Measurements from ENCODE around the gene TCTN1. TPM values are rescaled to one million over a fixed set of nuclear protein-coding genes. Genes with fewer than 3 reads are reported as not detected.
"Not testable (repeated sequence)": the region's sequence is repeated elsewhere in the genome, so short reads cannot be mapped to it uniquely, and the experiment has no call there.

Gene TCTN1
- total and polyA plus RNA-seq, 9 donors = 19.0 to 24.9 (median 20.8) TPM

DNA sequence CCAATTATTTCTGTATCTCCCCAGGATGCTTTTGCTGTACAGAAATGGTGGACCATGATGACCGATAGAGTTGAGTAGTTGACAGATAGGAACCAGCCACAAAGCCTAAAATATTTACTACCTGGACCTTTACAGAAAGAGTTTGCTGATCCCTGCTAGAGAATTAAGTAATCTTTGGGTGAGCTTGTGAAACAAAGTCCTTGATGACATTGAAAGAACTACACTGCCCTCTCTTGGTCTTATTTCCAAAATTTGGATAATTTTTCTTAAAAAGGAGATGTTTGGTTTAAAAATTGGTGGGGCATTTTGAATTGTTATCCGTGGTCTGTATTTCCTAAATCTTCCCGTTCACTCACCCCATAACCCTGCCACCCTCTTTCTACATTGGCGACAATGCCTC, 13.7 kb upstream of the TCTN1 start:
- Histone ChIP-seq H3K36me3 (ENCODE audit: control insufficient read depth, insufficient read depth, low read length) (no peaks in the 10 kb centered on the region), H3K9me3 (replicated peaks; ENCODE audit: control insufficient read depth, low read depth, low read length) (no peaks in the 10 kb centered on the region), H3K27me3 (ENCODE audit: control insufficient read depth, insufficient read depth, low read length) (no peaks in the 10 kb centered on the region), H3K27ac (ENCODE audit: low read length) (no peak overlapping the region), H3K4me3 (ENCODE audit: low read length) (no peak overlapping the region), H3K4me1 (ENCODE audit: control insufficient read depth, insufficient read depth, low read length) (no peaks in the 10 kb centered on the region)
- peak; percentile 76 for DNase-seq
- WGBS (ENCODE audit: insufficient coverage) = no CpG with 5 or more reads among the region's 4 CpGs

DNA sequence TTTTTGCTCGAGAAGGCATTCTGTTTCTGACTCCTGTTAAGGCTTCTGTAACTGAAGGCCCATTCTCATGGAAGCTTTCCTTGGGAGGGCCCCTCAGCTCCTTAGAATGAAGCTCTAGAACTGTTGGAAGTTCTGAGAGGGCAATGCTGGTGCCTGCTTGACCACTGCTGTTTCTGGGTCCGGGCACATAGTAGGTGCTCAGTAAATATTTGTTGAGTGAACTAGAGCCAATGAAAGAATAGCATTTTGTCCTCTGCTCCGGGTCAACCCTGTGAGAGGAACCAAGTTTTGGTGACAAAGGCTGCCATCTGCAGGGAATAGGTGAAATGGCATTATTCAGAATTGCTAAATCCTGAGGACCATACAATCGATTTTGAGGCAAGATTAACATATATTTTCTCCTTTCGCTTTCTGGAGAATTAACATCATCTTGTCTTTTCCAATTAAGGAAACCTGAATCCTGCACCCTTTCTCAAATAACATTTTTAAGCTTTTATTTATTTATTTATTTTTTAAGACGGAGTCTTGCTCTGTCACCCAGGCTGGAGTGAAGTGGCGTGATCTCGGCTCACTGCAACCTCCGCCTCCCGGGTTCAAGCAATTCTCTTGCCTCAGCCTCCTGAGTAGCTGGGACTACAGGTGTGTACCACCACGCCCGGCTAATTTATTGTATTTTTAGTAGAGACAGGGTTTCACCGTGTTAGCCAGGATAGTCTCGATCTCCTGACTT, 11.7 kb upstream of the TCTN1 start:
- H3K27ac ChIP-seq (ENCODE audit: low read length); H3K9me3 ChIP-seq (replicated peaks; ENCODE audit: control insufficient read depth, low read depth, low read length); H3K4me1 ChIP-seq (ENCODE audit: control insufficient read depth, insufficient read depth, low read length); H3K36me3 ChIP-seq (ENCODE audit: control insufficient read depth, insufficient read depth, low read length); H3K4me3 ChIP-seq (ENCODE audit: low read length); H3K27me3 ChIP-seq (ENCODE audit: control insufficient read depth, insufficient read depth, low read length): not testable (repeated sequence)
- DNase-seq = peak; percentile 71
- 17% methylated on average over 3 of the region's 14 CpGs for WGBS (ENCODE audit: insufficient coverage)

DNA sequence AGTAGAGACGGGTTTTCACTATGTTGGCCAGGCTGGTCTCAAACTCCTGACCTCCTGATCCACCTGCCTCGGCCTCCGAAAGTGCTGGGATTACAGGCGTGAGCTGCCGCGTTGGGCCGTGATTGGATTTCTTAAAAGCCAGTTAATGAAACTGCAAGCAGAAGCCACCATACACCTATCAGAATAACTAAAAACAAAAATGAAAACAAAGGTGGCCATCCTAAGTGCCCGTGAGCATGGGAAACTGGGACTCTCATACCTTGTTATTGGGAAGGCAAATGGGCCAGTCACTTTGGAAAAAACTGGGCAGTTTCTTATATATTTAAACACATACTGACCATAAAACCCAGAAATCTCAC, 7.7 kb upstream of the TCTN1 start:
- Histone ChIP-seq H3K27me3 (ENCODE audit: control insufficient read depth, insufficient read depth, low read length) (no peaks in the 10 kb centered on the region), H3K9me3 (replicated peaks; ENCODE audit: control insufficient read depth, low read depth, low read length) (no peaks in the 10 kb centered on the region), H3K4me1 (ENCODE audit: control insufficient read depth, insufficient read depth, low read length) (no peaks in the 10 kb centered on the region), H3K4me3 (ENCODE audit: low read length) (no peak overlapping the region), H3K36me3 (ENCODE audit: control insufficient read depth, insufficient read depth, low read length) (no peaks in the 10 kb centered on the region), H3K27ac (ENCODE audit: low read length) (no peak overlapping the region)
- 82% methylated on average over 3 of the region's 8 CpGs for WGBS (ENCODE audit: insufficient coverage)
- DNase-seq = no peak

DNA sequence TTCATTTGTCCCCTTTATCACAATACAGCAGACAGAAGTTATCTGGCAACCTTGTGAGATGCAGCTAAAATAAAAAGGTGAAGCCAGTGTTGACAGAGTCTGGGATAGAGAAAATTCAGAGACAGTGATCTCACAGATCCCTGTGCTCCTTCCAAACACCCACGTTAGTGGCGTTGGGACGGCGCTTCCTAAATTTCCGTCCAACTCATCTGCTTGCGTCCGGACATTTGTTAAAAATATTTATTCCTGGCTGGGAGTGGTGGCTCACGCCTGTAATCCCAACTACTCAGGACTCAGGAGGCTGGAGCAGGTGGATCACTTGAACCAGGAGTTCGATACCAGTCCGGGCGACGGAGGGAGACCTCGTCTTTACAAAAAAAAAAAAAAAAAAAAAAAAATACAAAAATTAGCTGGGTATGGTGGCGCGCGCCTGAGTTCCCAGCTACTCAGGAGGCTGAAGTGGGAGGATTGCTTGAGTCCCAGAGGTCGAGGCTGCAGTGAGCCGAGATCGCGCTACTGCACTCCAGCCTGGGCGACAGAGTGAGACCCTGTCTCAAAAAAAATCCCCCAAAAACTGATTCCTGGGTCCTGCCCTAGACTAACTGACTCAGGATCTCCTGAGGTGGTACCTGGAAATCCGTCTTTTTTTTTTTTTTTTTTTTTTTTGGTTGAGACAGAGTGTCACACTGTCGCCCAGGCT, 708 bp upstream of the TCTN1 start:
- Histone ChIP-seq H3K36me3 (ENCODE audit: control insufficient read depth, insufficient read depth, low read length) (no peaks in the 10 kb centered on the region), H3K27me3 (ENCODE audit: control insufficient read depth, insufficient read depth, low read length) (no peaks in the 10 kb centered on the region), H3K4me1 (ENCODE audit: control insufficient read depth, insufficient read depth, low read length) (peaks cover 2% of the 10 kb centered on the region), H3K27ac (ENCODE audit: low read length) (peak overlapping the region; percentile 67), H3K9me3 (replicated peaks; ENCODE audit: control insufficient read depth, low read depth, low read length) (no peaks in the 10 kb centered on the region), H3K4me3 (ENCODE audit: low read length) (peak overlapping the region; percentile 78)
- peak; percentile 60 for DNase-seq
- WGBS (ENCODE audit: insufficient coverage) = 69% methylated on average over 8 of the region's 23 CpGs

DNA sequence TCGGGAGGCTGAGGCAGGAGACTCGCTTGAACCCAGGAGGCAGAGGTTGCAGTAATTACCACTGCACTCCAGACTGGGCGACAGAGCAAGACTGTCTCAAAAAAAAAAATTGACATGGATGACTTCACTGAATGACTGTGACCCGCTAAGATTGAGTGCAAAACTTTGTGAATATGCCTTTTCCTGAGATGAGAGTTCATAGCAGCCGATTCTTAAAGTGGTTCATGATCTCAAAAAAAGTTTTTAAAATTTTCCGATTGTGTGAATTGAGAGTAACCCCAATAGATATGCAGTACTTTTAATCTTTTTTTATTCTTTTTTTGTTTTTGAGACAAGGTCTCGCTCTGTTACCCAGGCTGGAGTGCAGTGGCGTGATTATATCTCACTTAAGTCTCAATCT, 1.2 kb downstream of the TCTN1 start:
- 85% methylated on average over 5 of the region's 8 CpGs for WGBS (ENCODE audit: insufficient coverage)
- Histone ChIP-seq H3K4me3 (ENCODE audit: low read length) (no peak overlapping the region), H3K9me3 (replicated peaks; ENCODE audit: control insufficient read depth, low read depth, low read length) (no peaks in the 10 kb centered on the region), H3K27ac (ENCODE audit: low read length) (no peak overlapping the region), H3K27me3 (ENCODE audit: control insufficient read depth, insufficient read depth, low read length) (no peaks in the 10 kb centered on the region), H3K4me1 (ENCODE audit: control insufficient read depth, insufficient read depth, low read length) (peaks cover 2% of the 10 kb centered on the region), H3K36me3 (ENCODE audit: control insufficient read depth, insufficient read depth, low read length) (no peaks in the 10 kb centered on the region)
- no peak for DNase-seq

DNA sequence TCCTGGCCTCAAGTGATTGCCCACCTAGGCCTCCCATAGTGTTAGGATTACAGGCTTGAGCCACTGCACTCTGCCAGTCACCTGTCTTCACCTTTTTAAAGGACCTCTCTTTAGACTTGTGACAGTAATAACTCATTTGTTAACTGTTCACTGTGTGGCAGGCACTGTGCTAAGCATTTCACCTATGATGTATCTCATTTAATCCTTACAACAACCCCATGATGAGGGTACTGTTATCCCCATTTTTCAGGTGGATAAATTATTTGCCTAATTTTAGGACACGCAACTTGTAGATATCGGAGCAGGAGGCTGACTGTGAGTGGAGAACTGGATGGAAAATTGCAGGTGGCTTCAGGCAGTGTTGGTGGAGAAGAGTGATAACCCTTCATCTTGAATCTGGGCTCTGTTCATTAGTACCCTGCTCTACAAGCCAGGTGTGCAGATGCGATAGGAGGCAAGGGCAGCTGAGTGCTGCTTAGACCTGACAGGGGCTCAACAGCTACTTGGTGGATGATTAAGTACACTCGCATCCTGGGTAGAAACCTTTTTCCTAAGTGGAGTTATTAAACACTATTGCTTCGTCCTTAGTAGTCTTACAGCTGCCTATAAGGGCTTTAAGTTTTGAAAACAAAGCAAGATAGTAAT, 2.7 kb downstream of the TCTN1 start:
- 100% methylated on average over 2 of the region's 5 CpGs for WGBS (ENCODE audit: insufficient coverage)
- no peaks in the 10 kb centered on the region for H3K36me3 ChIP-seq (ENCODE audit: control insufficient read depth, insufficient read depth, low read length)
- no peak for DNase-seq
- peaks cover 2% of the 10 kb centered on the region for H3K4me1 ChIP-seq (ENCODE audit: control insufficient read depth, insufficient read depth, low read length)
- H3K27me3 ChIP-seq (ENCODE audit: control insufficient read depth, insufficient read depth, low read length) = no peaks in the 10 kb centered on the region
- no peak overlapping the region for H3K27ac ChIP-seq (ENCODE audit: low read length)
- no peak overlapping the region for H3K4me3 ChIP-seq (ENCODE audit: low read length)
- no peaks in the 10 kb centered on the region for H3K9me3 ChIP-seq (replicated peaks; ENCODE audit: control insufficient read depth, low read depth, low read length)

DNA sequence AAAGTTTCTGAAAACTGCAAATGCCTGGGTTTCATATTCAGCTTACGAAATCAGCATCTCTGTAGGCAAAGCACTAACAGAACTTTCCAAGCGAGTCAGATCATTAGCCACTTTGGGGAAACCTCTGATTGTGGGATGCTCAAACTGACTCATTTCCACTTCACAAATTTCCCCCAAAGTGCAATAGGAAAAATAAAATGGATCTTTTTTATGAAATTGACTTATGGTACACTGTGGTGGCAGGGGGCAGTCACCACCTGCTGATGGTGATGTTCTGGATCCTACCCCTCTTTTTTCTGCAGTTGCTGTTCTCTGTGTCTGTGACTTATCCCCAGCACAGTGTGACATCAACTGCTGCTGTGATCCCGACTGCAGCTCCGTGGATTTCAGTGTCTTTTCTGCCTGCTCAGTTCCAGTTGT, 5.6 kb downstream of the TCTN1 start:
- Histone ChIP-seq H3K4me3 (ENCODE audit: low read length) (no peak overlapping the region), H3K27me3 (ENCODE audit: control insufficient read depth, insufficient read depth, low read length) (no peaks in the 10 kb centered on the region), H3K9me3 (replicated peaks; ENCODE audit: control insufficient read depth, low read depth, low read length) (no peaks in the 10 kb centered on the region), H3K4me1 (ENCODE audit: control insufficient read depth, insufficient read depth, low read length) (peaks cover under 1% of the 10 kb centered on the region), H3K27ac (ENCODE audit: low read length) (no peak overlapping the region), H3K36me3 (ENCODE audit: control insufficient read depth, insufficient read depth, low read length) (no peaks in the 10 kb centered on the region)
- DNase-seq = no peak
- 57% methylated on average over 2 of the region's 4 CpGs for WGBS (ENCODE audit: insufficient coverage)

DNA sequence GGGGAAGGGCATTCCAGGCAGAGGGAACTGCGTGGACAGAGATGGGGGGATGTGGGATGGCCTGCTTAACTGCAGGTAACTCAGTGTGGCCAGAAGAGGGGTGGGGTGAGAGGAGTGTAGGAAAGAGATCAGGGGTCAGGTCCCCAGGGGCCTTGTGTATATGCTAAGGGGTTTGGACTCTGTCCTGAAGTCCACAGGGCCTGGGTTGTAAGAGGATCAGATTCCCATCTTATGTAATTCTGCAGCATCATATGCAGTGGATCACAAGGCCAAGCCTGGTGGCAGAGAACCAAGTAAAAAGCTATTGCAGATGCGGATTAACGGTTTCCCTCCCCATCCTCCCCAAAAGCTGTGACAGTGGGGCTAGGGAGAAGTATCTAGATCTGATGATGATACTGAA, 8.7 kb downstream of the TCTN1 start:
- WGBS (ENCODE audit: insufficient coverage) = 100% methylated on average over 1 of the region's 3 CpGs

DNA sequence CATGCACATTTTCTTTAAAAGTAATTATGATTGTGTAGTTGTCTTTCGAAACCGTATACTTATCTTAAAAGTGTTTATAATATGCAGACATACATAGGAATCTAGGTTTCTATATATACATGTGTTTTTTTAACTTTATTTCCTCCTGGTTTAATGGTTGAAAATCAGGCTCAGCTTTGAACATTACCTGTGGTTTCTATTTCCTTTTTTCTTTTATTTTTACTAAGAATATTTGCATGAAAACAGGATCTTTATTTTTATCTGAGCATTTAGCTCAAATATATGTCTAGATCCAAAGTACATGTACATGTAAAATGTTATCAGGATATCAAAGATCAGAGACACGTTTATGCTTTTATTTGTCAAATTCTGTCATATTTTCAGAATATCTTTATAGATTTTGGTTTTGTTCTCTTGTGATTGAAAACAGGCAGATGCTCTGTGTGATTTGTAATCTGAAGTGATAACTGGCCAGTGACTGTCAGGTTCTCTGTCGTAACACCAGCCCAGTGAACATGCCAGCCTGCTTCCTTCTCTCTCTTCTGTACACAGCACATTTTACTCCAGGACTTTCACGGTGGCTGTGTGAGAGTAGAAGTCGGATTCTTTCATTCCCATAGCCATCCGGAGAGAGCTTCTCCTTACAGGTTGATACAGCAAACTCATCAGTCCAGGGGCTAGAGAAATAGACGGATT, 13.7 kb downstream of the TCTN1 start:
- Histone ChIP-seq H3K27ac (ENCODE audit: low read length) (no peak overlapping the region), H3K4me1 (ENCODE audit: control insufficient read depth, insufficient read depth, low read length) (no peaks in the 10 kb centered on the region), H3K9me3 (replicated peaks; ENCODE audit: control insufficient read depth, low read depth, low read length) (no peaks in the 10 kb centered on the region), H3K36me3 (ENCODE audit: control insufficient read depth, insufficient read depth, low read length) (peaks cover 8% of the 10 kb centered on the region), H3K27me3 (ENCODE audit: control insufficient read depth, insufficient read depth, low read length) (no peaks in the 10 kb centered on the region), H3K4me3 (ENCODE audit: low read length) (no peak overlapping the region)
- WGBS (ENCODE audit: insufficient coverage) = no CpG with 5 or more reads among the region's 8 CpGs
- DNase-seq = no peak

More for the DNA sequence above, 8.7 kb downstream of the TCTN1 start:
- H3K4me3 ChIP-seq (ENCODE audit: low read length) = no peak overlapping the region
- H3K4me1 ChIP-seq (ENCODE audit: control insufficient read depth, insufficient read depth, low read length) = no peaks in the 10 kb centered on the region
- peak; percentile 35 for DNase-seq
- H3K27me3 ChIP-seq (ENCODE audit: control insufficient read depth, insufficient read depth, low read length) = no peaks in the 10 kb centered on the region
- H3K36me3 ChIP-seq (ENCODE audit: control insufficient read depth, insufficient read depth, low read length) = no peaks in the 10 kb centered on the region
- no peak overlapping the region for H3K27ac ChIP-seq (ENCODE audit: low read length)
- no peaks in the 10 kb centered on the region for H3K9me3 ChIP-seq (replicated peaks; ENCODE audit: control insufficient read depth, low read depth, low read length)

DNA sequence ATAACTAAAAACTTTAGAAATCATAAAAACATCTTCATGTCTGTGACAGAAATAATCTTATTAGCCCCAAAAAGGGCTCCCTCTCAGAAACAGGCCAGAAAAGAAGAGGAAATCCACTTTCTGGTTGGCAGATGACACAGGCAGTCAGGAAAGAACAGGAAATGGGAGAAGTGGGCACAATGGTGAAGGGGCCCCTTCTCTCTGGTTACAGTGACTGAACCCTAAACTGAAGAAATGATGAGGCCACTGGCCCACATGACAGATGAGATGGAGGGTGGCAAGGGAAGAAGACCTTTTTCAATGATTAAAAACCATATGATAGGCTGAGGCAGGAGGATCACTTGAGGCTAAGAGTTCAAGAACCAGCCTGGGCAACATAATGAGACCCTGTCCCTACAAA, 21.1 kb downstream of the TCTN1 start:
- H3K27me3 ChIP-seq (ENCODE audit: control insufficient read depth, insufficient read depth, low read length) = no peaks in the 10 kb centered on the region
- peaks cover 17% of the 10 kb centered on the region for H3K36me3 ChIP-seq (ENCODE audit: control insufficient read depth, insufficient read depth, low read length)
- DNase-seq = no peak
- H3K4me1 ChIP-seq (ENCODE audit: control insufficient read depth, insufficient read depth, low read length) = no peaks in the 10 kb centered on the region
- H3K27ac ChIP-seq (ENCODE audit: low read length) = no peak overlapping the region
- no peaks in the 10 kb centered on the region for H3K9me3 ChIP-seq (replicated peaks; ENCODE audit: control insufficient read depth, low read depth, low read length)
- no peak overlapping the region for H3K4me3 ChIP-seq (ENCODE audit: low read length)
